ENCODE results near the gene INVS.
"Not testable (repeated sequence)": the region's sequence is repeated elsewhere in the genome, so short reads cannot be mapped to it uniquely, and the experiment has no call there.

The INVS gene

GRCh38 chr9:100126423-100126822, 27.4 kb downstream of the INVS start:
- no peak for DNase-seq (ENCODE audit: low read depth in 2 of 2)

- DNase-seq (ENCODE audit: low read depth in 2 of 2): no peak
Measured at GRCh38 chr9:100129772-100130171, 30.7 kb downstream of the INVS start.

- no peak for DNase-seq (ENCODE audit: low read depth in 2 of 2)
Measured at GRCh38 chr9:100131216-100131615, 32.2 kb downstream of the INVS start.

DNA sequence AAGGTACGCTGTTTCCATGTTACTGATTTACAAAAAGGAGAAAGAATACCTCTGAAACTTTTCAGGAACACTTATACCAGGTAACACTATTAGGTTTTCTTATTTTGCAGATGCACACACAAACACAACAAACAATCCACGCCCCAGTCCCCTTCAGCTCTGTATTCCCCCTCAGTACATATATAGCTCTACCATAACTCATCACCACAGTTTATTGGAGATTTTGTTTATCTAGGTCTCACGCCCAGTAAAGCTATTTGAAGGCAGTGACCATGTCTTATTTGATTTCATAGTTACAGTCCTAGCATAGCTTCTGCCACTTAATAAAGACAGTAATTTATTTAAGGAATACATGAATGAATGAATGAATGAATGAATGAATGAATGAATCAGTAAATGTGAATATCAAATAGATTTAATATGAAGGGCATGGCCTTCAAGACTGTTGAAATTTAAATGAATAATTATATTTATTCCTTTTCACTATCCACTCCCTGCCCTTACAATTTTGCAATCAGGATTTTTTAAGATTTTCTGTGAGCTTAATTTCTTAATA, 32.9 kb downstream of the INVS start:
- DNase-seq (ENCODE audit: low read depth in 2 of 2): no peak

DNA sequence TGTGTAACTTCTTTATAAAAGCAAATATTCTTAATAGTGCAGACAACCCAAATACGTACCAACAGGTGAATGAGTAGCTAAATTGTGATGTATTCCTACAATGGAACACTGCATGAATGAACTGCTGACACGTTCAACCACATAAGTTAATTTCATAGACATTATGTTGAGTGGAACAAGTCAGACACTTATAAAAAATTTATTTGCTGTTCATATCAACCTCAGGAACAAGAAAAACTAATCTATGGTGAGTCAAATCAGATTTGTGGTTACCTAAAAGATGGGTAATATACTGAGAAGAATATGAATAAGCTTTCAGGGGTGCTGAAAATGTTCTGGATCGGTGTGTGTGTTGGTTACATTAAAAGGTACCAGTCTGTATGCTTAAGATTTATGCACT, 35.7 kb downstream of the INVS start:
- DNase-seq (ENCODE audit: low read depth in 2 of 2): no peak

DNA sequence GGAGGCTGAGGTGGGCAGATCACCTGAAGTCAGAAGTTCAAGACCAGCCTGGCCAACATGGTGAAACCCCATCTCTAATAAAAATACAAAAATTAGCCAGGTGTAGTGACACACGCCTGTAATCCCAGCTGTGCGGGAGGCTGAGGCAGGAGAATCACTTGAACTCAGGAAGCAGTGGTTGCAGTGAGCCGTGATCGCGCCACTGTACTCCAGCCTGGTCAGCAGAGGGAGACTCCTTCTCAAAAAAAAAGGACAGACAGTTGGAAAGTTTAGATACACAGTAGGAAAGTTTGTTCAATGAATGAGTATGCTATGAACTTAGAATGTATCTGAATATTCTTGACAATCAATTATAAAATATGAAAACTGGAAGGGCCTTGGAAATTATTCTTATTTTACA, 37.8 kb downstream of the INVS start:
- not testable (repeated sequence) for DNase-seq (ENCODE audit: low read depth in 2 of 2)

DNA sequence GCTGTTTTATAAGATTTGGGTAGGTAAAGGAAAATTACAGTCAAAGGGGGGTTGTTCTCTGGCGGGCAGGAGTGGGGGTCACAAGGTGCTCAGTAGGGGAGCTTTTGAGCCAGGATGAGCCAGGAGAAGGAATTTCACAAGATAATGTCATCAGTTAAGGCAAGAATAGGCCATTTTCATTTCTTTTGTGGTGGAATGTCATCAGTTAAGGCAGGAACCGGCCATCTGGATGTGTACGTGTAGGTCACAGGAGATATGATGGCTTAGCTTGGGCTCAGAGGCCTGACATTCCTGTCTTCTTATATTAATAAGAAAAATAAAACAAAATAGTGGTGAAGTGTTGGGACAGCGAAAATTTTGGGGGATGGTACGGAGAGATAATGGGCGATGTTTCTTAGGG, 41.3 kb downstream of the INVS start:
- not testable (repeated sequence) for DNase-seq (ENCODE audit: low read depth in 2 of 2)

DNA sequence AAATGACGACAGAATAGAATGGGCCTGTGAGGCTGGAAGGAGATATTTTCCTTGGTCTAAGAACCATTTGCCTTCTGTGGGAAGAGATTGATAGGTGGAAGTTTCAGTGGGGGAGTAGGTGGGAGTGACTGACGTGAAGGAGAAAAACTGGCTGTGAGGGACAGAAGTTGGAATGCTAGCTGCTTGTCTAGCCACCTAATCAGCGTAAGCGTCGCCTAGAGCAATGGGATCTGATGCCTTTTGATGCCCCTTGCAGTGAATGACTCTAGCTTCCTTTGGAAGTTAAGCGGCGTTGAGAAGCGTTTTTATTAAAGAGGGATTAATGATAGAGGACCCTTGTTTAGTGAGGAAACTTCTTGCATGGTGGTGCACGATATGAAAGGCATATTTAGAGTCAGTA, 42.8 kb downstream of the INVS start:
- not testable (repeated sequence) for DNase-seq (ENCODE audit: low read depth in 2 of 2)

DNA sequence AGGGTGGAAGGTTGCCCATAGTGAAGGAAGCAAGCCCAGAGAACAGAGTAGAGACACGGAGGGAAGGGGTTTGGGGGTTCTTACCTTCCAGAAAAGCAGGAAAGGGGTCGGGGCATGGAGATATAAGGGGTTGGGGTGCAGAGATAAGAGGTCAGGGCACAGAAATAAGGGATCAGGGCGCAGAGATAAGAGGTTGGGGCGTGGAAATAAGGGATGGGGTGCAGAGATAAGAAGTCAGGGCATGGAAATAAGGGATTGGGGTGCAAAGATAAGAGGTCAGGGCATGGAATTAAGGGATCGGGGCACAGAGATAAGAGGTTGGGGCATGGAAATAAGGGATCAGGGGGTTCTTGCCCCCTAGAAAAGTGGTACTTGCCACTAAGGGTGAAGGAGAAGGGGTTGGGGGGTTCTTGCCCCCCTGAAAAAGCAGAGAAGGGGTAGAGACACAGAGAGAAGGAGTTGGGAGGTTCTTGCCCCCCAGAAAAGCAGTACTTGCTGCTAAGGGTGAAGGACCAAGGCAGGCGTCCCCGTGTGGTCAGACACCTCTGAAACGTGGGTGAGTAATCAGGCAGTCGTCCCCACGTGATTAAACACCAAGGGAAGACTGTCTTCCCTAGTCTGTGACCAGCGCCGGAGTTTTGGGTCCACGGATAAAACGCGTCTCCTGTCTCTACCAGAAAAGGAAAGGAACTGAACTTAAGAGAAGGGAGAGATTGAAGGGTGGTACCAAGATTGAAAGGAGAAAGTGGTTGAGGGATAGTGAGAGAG, 46.3 kb downstream of the INVS start:
- not testable (repeated sequence) for DNase-seq (ENCODE audit: low read depth in 2 of 2)

GRCh38 chr9:100145976-100146375, 46.9 kb downstream of the INVS start:
- not testable (repeated sequence) for DNase-seq (ENCODE audit: low read depth in 2 of 2)

DNA sequence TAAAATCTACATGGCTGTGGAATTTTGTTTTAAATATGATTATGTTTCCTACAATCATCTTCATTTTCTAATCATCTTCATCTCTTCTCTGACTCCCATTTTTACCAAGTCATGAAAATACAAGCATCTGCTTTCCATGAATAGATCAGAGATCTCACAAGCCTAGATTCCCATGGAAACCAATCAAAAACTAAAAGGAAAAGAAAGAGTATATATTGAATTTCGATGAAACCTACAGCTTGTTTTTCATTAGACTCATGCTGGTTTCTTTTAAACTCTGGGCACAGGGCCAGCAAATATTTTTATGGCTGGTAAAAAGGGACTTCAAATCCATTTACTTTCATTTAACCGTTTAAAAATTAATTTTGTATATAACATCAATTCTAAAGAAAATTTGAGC, 51.2 kb downstream of the INVS start:
- no peak for DNase-seq (ENCODE audit: low read depth in 2 of 2)

GRCh38 chr9:100160021-100160420, 61.0 kb downstream of the INVS start:
- DNase-seq (ENCODE audit: low read depth in 2 of 2): no peak

GRCh38 chr9:100167176-100167575, 68.1 kb downstream of the INVS start:
- no peak for DNase-seq (ENCODE audit: low read depth in 2 of 2)

DNA sequence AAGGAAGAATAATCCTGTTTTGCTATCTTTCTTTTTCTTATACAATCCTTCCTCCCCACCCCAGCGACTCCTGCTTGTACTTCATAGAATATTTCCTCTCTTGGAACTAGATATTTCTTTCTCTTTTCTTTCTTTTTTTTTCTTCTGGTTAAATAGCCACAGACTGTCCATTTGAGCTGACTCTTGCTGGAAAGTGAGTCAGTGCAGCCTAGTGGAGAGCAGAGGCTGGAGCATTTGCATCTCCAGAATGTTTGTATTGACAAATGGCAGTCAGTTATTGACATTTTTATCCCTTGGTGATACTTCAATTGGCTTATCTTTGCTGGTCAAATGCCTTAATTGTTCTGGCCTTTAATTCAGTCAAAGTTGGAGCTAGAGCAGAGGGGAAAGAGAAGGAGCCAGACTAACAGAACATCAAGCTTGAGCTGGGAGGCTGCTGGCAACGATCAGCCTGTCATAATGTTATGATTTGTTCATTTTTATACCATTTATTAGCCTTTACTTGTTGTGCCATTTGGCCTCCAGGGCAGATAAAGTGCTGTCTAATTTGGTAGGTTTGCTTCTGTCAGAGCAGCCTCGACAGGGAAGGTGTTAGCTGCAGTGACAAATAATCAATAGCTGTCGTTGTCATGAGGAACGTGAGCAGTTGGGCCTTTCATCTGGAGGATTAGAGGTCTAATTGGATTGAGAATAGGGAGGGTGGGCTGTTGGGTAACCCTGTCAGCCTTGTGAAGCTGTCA, 69.0 kb downstream of the INVS start:
- DNase-seq (ENCODE audit: low read depth in 2 of 2): no peak

DNA sequence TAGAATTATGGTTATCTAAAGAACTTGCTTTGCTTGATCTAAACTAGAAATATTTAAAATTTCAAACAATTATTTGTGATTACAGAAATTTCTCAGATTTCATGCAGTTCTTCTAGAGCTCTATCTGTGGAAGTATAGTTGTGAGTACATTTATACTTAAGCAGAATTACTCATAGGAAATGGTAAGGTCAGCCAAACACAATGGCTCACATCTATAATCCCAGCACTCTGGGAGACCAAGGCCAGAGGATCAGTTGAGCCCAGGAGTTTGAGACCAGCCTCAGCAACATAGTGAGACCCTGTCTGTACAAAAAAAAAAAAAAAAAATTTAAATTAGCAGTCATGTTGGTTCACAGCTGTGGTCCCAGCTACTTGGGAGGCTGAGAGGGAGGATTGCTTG, 71.0 kb downstream of the INVS start:
- DNase-seq (ENCODE audit: low read depth in 2 of 2): no peak

DNA sequence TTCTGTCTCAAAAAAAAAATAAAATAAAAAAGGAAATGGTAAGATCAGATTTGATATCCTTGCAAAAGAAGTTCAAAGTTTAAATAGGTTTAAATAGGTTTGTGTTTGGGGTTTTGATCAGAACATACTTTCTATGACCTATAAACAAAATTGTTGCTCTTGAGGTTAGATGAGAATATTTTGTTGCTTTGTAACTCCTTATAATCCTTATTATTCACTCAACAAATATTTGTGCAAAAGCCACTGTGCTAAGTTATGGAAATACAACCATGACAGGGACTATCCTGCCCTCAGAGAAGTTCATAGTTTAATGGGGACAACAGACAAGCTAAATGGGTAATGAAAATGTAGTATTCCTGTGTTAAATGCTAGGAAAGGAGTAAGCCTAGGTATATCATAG, 71.5 kb downstream of the INVS start:
- DNase-seq (ENCODE audit: low read depth in 2 of 2): no peak

GRCh38 chr9:100186356-100186755, 87.3 kb downstream of the INVS start:
- no peak for DNase-seq (ENCODE audit: low read depth in 2 of 2)

- no peak for DNase-seq (ENCODE audit: low read depth in 2 of 2)
Measured at GRCh38 chr9:100190339-100190738, 91.3 kb downstream of the INVS start.

GRCh38 chr9:100191264-100191663, 92.2 kb downstream of the INVS start:
- no peak for DNase-seq (ENCODE audit: low read depth in 2 of 2)

- no peak for DNase-seq (ENCODE audit: low read depth in 2 of 2)
Measured at GRCh38 chr9:100193078-100193477, 94.0 kb downstream of the INVS start.

DNA sequence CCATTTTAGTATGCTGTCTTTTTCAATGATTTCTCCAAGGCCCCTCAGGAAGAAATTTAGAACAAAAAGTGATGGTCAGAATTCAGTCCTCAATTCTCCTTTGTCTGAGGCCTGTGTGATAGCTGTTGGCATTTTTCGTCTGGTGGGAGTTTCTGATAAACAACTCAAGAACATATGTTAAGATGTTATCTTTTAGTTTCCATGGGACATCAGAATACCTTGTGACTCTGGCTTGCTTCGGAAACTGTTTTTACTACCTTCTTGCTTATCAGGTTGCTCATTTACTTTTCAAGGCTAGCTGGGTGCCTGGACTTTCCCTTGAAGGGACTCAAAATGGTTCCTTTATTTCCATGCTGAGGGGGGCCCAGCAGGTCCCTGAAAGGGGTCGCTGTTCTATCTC, 97.2 kb downstream of the INVS start:
- DNase-seq (ENCODE audit: low read depth in 2 of 2): no peak

- DNase-seq (ENCODE audit: low read depth in 2 of 2): no peak
Measured at GRCh38 chr9:100196828-100197227, 97.8 kb downstream of the INVS start.

DNA sequence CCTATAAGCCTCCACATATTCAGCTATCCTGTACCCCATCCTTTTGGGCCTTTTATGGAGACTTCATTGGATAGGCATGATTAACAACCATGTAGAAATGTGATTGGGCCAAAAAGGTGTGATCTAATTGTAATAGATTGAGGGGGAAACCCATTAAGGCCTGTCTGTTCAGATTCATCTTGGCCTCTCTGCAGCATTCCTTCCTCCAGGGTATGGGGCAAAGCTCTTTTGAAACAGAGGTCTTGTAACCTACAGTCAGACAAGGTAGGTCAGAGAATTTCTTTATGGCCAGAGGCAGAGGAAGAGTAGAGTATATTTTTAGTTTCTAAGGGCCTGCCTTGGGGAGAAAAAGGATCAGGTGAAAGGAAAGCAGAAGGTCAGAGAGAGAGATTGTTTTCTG, 98.5 kb downstream of the INVS start:
- no peak for DNase-seq (ENCODE audit: low read depth in 2 of 2)
